Measurements from ENCODE around the gene LRRC7. TPM values are rescaled to one million over a fixed set of nuclear protein-coding genes. Genes with fewer than 3 reads are reported as not detected.

Gene LRRC7
- total and polyA plus RNA-seq, 2 of the 8 experiments (the other 6 are each of a cell fraction or from before 2014, with no cell fraction given), result 0.03 to 0.17 TPM

GRCh38 chr1:69534829-69535228 lies 32.9 kb upstream of the LRRC7 start:
- Histone ChIP-seq H3K4me3 (ENCODE audit: extremely low read depth in 1 of 4, insufficient read depth in 2 of 4, low read depth in 3 of 4, low read length in 4 of 4) (no peak overlapping the region), H3K4me2 (ENCODE audit: insufficient read depth in 1 of 2, low read depth in 2 of 2, low read length in 2 of 2) (no peak overlapping the region), H2AFZ (ENCODE audit: low read length) (no peak overlapping the region), H2BK15ac (ENCODE audit: low read length) (no peak overlapping the region), H4K20me1 (replicated peaks in 1 of 2; ENCODE audit: control insufficient read depth in 1 of 2, insufficient read depth in 2 of 2, low read length in 2 of 2) (no peaks in the 10 kb centered on the region), H2BK120ac (replicated peaks; ENCODE audit: low read depth, low read length) (no peak overlapping the region), H3K27ac (ENCODE audit: low read depth, low read length) (no peak overlapping the region), H3K79me1 (ENCODE audit: low read depth, low read length) (no peaks in the 10 kb centered on the region), H2BK20ac (ENCODE audit: low read length) (no peak overlapping the region), H3K4ac (replicated peaks; ENCODE audit: insufficient read length, low read depth, low read length) (no peak overlapping the region), H3K36me3 (ENCODE audit: control insufficient read depth in 2 of 4, insufficient read depth in 4 of 4, low read length in 3 of 4) (no peaks in the 10 kb centered on the region), H2AK5ac (ENCODE audit: low read depth, low read length) (no peak overlapping the region), H2BK5ac (ENCODE audit: low read depth, low read length) (no peak overlapping the region), H3K9ac (replicated peaks in 1 of 4; ENCODE audit: extremely low read depth in 1 of 4, low read depth in 3 of 4, low read length in 3 of 4) (no peak overlapping the region), H3K79me2 (ENCODE audit: control insufficient read depth in 1 of 2, insufficient read depth in 2 of 2, low read length in 2 of 2) (no peaks in the 10 kb centered on the region), H3K27me3 (replicated peaks in 1 of 4; ENCODE audit: control insufficient read depth in 3 of 4, extremely low read depth in 1 of 4, insufficient read depth in 3 of 4, low read length in 3 of 4) (no peaks in the 10 kb centered on the region), H3K56ac (replicated peaks; ENCODE audit: insufficient read length, low read depth, low read length) (no peak overlapping the region), H3K23ac (ENCODE audit: insufficient read length) (no peak overlapping the region), H3K14ac (ENCODE audit: insufficient read length) (no peak overlapping the region), H3K23me2 (ENCODE audit: low read depth, low read length) (no peaks in the 10 kb centered on the region), H3K18ac (ENCODE audit: extremely low read depth, low read length) (no peak overlapping the region), H3K4me1 (replicated peaks in 1 of 4; ENCODE audit: control insufficient read depth in 3 of 4, insufficient read depth in 4 of 4, low read length in 3 of 4) (no peaks in the 10 kb centered on the region), H3K9me3 (ENCODE audit: insufficient read depth in 2 of 2, low read depth in 1 of 2, low read length in 1 of 2) (no peaks in the 10 kb centered on the region), H4K5ac (ENCODE audit: insufficient read length, low read depth, low read length) (no peak overlapping the region), H2BK12ac (ENCODE audit: low read depth, low read length) (no peak overlapping the region), H4K8ac (ENCODE audit: extremely low read depth, insufficient read depth, low read length) (no peak overlapping the region), H4K91ac (replicated peaks; ENCODE audit: insufficient read length, low read length) (no peak overlapping the region)
- FAIRE-seq (no peak), DNase-seq (ENCODE audit: low read depth in 1 of 2, low spot score in 2 of 2) (no peak)
- CTCF ChIA-PET (ENCODE audit: partially characterized antibody), result no interaction called here
- WGBS, 2 experiments (ENCODE audit: extremely low coverage in 1 of 2, insufficient coverage in 1 of 2, insufficient read length in 1 of 2, insufficient replicate concordance in 2 of 2, low coverage in 1 of 2, low lambda C conversion rate in 2 of 2, missing lambda C conversion rate in 1 of 2), result 83% methylated on average over 1 of the region's 1 CpG; no CpG with 5 or more reads in 1 of the 2 experiments
- POLR2A ChIA-PET (ENCODE audit: partially characterized antibody), result no interaction called here
- no peak for TF ChIP-seq SRF (IDR thresholded peaks at IDR 0.05; ENCODE audit: low read depth, low read length)
- TF ChIP-seq CBX5 (IDR thresholded peaks at IDR 0.05; ENCODE audit: low read depth, low read length), result no peak
- TF ChIP-seq RAD21 (IDR thresholded peaks at IDR 0.05 in 1 of 2, conservative IDR thresholded peaks at IDR 0.05 in 1 of 2; ENCODE audit: low read depth in 2 of 2, low read length in 2 of 2), result no peak
- no peak for TF ChIP-seq PHF8 (conservative IDR thresholded peaks at IDR 0.05; ENCODE audit: low read depth, low read length)
- TF ChIP-seq RNF2 (IDR thresholded peaks at IDR 0.05; ENCODE audit: borderline replicate concordance, low read depth, low read length, missing control alignments, poor library complexity, severe bottlenecking), result no peak
- no peak for TF ChIP-seq CHD2 (IDR thresholded peaks at IDR 0.05; ENCODE audit: low read length)
